GM21723 (cell line): Measurements from ENCODE around the gene PFDN1.

Experiments
- ATAC-seq: cut with Tn5 transposase; IDR thresholded peaks from one replicate; pipeline ENCODE4 v1.9.1; 2021; ENCODE audit warnings: mild to moderate bottlenecking, moderate library complexity; ENCODE audit not compliant: unreplicated experiment

The PFDN1 gene

GRCh38 chr5:140261403-140262171, 41.3 kb downstream of the PFDN1 start:
- ATAC-seq, result no peak

- ATAC-seq, result no peak
Measured at GRCh38 chr5:140260089-140260656, 42.7 kb downstream of the PFDN1 start.

- no peak for ATAC-seq
Measured at GRCh38 chr5:140259500-140259899, 43.4 kb downstream of the PFDN1 start.

- no peak for ATAC-seq
Measured at GRCh38 chr5:140258873-140259272, 44.0 kb downstream of the PFDN1 start.

- ATAC-seq, result no peak
Measured at GRCh38 chr5:140258016-140258415, 44.9 kb downstream of the PFDN1 start.

- ATAC-seq, result no peak
Measured at GRCh38 chr5:140256726-140257125, 46.2 kb downstream of the PFDN1 start.

- no peak for ATAC-seq
Measured at GRCh38 chr5:140255460-140256157, 47.3 kb downstream of the PFDN1 start.

GRCh38 chr5:140253985-140254384, 48.9 kb downstream of the PFDN1 start:
- no peak for ATAC-seq

- ATAC-seq, result no peak
Measured at GRCh38 chr5:140252470-140253126, 50.3 kb downstream of the PFDN1 start.

- peak; percentile 59 for ATAC-seq
Measured at GRCh38 chr5:140251527-140251973, 51.4 kb downstream of the PFDN1 start.

- ATAC-seq, result no peak
Measured at GRCh38 chr5:140250386-140250785, 52.5 kb downstream of the PFDN1 start.

GRCh38 chr5:140249536-140249935, 53.4 kb downstream of the PFDN1 start:
- no peak for ATAC-seq

GRCh38 chr5:140248414-140248813, 54.5 kb downstream of the PFDN1 start:
- no peak for ATAC-seq

- ATAC-seq, result no peak
Measured at GRCh38 chr5:140246378-140247122, 56.4 kb downstream of the PFDN1 start.

GRCh38 chr5:140245926-140246325, 57.0 kb downstream of the PFDN1 start:
- ATAC-seq, result no peak

- no peak for ATAC-seq
Measured at GRCh38 chr5:140245341-140245740, 57.6 kb downstream of the PFDN1 start.

GRCh38 chr5:140244525-140245025, 58.3 kb downstream of the PFDN1 start:
- ATAC-seq, result peak; percentile 67

GRCh38 chr5:140243706-140244250, 59.1 kb downstream of the PFDN1 start:
- no peak for ATAC-seq

GRCh38 chr5:140242890-140243585, 59.9 kb downstream of the PFDN1 start:
- no peak for ATAC-seq

- no peak for ATAC-seq
Measured at GRCh38 chr5:140242099-140242498, 60.8 kb downstream of the PFDN1 start.
